ENCODE data around the gene HNF4A.

HNF4A gene

GRCh38 chr20:44405785-44406571, 50.5 kb downstream of the HNF4A start:
- no peak for DNase-seq (ENCODE audit: low read depth in 4 of 4, low spot score in 1 of 4)

DNA sequence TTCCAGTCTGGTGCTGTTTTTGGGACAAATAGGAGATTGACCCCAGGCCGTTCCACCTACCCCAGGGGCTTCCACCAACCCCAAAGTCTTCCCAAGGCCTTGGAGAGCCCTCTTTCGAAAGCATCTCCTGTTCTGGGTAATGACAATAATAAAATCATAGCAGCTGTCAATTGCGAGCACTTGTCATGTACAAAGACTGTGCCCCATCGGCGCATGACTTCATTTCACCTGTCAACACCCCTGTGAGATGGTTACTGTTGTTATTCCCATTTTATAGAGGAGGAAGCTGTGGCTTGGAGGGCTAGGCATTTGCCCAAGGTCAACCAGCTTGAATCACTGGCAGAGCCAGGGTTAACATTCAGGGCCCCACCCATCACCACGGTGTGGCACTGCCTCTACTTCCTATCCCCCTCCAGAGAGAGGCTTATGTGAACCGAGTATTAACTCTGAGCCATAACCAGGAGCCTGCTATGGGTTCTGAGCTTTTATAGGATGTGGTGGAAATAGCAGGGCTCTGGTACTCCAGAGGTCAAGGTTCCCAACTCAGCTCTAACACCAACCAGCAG, 51.2 kb downstream of the HNF4A start:
- DNase-seq (ENCODE audit: low read depth in 4 of 4, low spot score in 1 of 4), result no peak

- no peak for DNase-seq (ENCODE audit: low read depth in 4 of 4, low spot score in 1 of 4)
Observed at GRCh38 chr20:44407402-44408184, 52.1 kb downstream of the HNF4A start.

DNA sequence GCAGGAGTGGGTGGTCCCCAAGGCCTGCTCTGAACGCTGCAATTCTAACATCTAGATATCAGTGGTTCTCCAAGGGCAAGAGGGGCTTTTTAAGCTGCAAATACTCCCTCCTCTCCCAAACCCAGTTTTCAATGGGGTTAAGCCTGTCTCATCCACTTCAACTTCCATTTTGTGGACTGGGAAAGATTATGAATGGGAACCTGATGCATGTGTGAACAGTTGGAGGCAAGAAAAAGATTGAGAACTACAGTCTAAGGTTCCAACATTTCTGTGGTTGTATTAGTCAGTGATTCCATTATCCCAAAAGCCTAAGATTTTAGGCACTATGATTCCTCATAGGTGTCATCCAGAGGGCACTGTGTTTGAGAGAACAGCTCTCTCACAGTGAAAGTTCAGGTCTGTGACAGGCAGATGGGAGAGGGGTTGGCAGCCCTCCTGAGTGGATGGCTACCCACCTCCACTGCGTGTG, 53.7 kb downstream of the HNF4A start:
- no peak for DNase-seq (ENCODE audit: low read depth in 4 of 4, low spot score in 1 of 4)

GRCh38 chr20:44410583-44411019, 55.1 kb downstream of the HNF4A start:
- DNase-seq (ENCODE audit: low read depth in 4 of 4, low spot score in 1 of 4), result no peak

DNA sequence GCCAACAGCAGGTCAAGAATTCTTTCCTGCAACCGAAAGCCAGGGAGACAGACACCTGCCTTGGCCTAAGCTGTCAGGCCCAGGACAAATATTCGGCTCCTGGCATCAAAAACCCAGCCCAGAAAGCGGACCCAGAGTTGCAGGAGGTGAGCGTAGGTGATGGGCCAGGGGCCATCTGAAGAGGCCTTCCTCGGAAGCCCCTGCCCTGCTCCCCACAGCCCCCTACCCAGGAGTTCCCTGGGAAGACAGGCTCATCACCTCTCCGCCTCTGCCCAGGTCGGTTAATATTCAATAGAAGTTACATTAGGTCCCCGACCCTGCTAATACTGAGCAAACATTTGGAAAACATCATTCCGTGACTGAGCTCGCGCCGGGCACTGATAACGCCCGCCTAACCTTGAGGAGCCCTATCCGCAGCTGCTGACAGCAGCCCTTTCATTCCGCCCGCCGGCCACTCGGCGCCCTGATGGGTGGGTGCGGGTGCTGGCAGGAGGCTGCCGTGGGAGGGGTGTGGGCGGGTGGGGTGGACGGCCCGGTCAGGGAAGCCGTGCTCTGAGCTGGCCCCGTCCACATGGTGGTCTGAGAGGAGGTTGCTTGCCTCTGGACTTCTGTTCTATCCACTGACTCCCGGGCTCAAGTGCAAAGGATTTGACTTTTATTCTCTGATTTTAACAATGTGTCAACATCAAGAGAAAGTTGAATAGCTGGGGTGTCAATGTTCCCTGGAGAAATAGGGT, 55.7 kb downstream of the HNF4A start:
- DNase-seq (ENCODE audit: low read depth in 4 of 4, low spot score in 1 of 4), result no peak

- no peak for DNase-seq (ENCODE audit: low read depth in 4 of 4, low spot score in 1 of 4)
Observed at GRCh38 chr20:44411757-44412401, 56.4 kb downstream of the HNF4A start.

GRCh38 chr20:44412402-44413144, 57.1 kb downstream of the HNF4A start:
- DNase-seq (ENCODE audit: low read depth in 4 of 4, low spot score in 1 of 4), result no peak

GRCh38 chr20:44413575-44414345, 58.3 kb downstream of the HNF4A start:
- DNase-seq (ENCODE audit: low read depth in 4 of 4, low spot score in 1 of 4), result no peak

DNA sequence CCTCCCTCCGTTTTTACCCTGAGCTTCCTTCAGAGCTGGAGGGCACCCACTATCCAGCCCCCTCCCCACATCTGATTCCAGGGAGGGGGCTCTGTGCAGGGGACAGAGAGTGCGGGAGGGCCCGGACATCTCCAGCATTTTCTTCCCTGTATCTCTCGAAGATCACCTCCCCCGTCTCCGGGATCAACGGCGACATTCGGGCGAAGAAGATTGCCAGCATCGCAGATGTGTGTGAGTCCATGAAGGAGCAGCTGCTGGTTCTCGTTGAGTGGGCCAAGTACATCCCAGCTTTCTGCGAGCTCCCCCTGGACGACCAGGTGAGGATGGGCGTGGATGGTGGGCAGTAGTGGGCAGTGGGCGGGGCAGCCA, 58.8 kb downstream of the HNF4A start:
- no peak for DNase-seq (ENCODE audit: low read depth in 4 of 4, low spot score in 1 of 4)

- no peak for DNase-seq (ENCODE audit: low read depth in 4 of 4, low spot score in 1 of 4)
Observed at GRCh38 chr20:44414808-44415207, 59.3 kb downstream of the HNF4A start.

- no peak for DNase-seq (ENCODE audit: low read depth in 4 of 4, low spot score in 1 of 4)
Observed at GRCh38 chr20:44415833-44416715, 60.6 kb downstream of the HNF4A start.

DNA sequence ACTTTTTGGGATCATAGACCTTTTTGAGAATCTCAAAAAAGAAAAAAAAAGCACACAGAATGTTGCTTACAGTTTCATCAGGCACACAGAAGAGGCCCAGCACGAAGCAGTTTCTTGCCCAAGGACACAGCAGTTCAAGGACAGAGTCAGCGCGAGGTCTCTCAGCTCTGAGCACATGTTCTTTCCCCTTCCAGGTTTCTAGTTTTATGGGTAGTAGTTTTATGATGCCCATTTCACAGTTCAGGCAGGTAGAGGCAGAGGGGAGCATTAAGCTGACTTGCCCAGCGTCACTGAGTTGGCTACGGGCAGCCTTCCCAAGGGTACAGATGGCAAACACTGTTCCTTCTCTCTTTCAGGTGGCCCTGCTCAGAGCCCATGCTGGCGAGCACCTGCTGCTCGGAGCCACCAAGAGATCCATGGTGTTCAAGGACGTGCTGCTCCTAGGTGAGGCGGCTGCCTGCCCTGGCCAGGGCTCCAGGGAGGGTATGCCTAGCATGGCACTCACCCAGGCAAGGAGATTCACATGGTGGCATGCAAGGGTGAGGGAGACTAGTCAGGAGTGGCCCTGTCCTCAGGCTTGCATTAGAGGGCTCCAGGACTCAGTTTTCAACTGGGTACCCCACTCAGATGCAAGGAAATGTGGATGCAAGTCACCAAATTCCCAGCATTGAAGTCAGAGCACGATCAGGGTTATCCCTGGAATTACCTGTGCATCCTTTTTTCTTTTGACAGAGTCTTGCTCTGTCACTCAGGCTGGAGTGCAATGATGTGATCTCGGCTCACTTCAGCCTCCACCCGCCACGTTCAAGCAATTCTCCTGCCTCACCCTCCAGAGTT, 62.8 kb downstream of the HNF4A start:
- no peak for DNase-seq (ENCODE audit: low read depth in 4 of 4, low spot score in 1 of 4)

- DNase-seq (ENCODE audit: low read depth in 4 of 4, low spot score in 1 of 4), result no peak
Observed at GRCh38 chr20:44419131-44419844, 63.8 kb downstream of the HNF4A start.

DNA sequence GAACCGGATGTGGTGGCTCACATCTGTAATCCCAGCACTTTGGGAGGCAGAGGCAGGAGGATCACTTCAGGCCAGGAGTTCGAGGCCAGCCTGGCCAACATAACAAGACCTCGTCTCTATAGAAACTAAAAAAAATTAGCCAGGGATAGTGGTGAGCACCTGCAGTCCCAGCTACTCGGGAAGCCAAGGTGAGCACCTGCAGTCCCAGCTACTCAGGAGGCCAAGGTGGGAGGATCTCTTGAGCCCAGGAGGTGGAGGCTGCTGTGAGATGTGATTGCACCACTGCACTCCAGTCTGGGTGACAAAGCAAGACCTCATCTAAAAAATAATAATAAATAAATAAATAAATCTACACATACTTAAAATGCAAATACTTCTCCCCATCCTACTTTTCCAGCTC, 65.0 kb downstream of the HNF4A start:
- DNase-seq (ENCODE audit: low read depth in 4 of 4, low spot score in 1 of 4), result no peak

DNA sequence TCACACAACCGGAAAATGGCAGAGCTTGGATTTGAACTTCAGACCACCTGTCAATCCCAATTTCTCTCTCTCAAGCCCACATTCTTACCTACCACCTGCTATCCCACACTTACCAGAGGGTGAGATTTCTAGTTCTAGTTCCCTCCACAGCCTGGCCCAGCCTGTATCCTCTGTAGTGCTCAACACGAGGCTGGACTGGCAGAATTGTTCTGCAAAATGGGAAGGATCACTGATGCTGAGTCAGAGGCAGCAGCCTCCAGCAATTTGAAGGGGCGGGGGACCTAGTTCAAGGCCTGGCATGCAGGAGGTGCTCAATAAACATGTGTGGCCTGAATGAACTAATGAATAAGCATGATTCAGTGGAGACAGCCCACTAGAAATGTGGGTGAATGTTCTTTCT, 66.6 kb downstream of the HNF4A start:
- DNase-seq (ENCODE audit: low read depth in 4 of 4, low spot score in 1 of 4), result no peak

- DNase-seq (ENCODE audit: low read depth in 4 of 4, low spot score in 1 of 4), result no peak
Observed at GRCh38 chr20:44423480-44423879, 68.0 kb downstream of the HNF4A start.

All from stimulated activated CD4-positive, alpha-beta T cell treated with anti-CD3 and anti-CD28 coated beads, Interleukin-1b, Interleukin-23, amount 100 ng/mL, for 24 hours (primary cell).